ENCODE results near the gene KCNA2.

KCNA2 gene

GRCh38 chr1:110605901-110606656, at the start of gene KCNA2:
TSS of gene KCNA2 (minus strand) at chr1:110606358. CDS start at chr1:110604782, 1,576 bp downstream.
- peak; percentile 87 for DNase-seq

- no peak for DNase-seq
These were observed 44.5 kb upstream of the KCNA2 start for GRCh38 chr1:110650609-110651008.

GRCh38 chr1:110648417-110648816, 42.3 kb upstream of the KCNA2 start:
- no peak for DNase-seq

- no peak for DNase-seq
These were observed 41.2 kb upstream of the KCNA2 start for GRCh38 chr1:110647254-110647891.

GRCh38 chr1:110645821-110646735, 39.9 kb upstream of the KCNA2 start:
- no peak for DNase-seq

GRCh38 chr1:110645211-110645610, 39.1 kb upstream of the KCNA2 start:
- no peak for DNase-seq

- DNase-seq = no peak
These were observed 37.8 kb upstream of the KCNA2 start for GRCh38 chr1:110643879-110644472.

- DNase-seq = no peak
These were observed 33.7 kb upstream of the KCNA2 start for GRCh38 chr1:110639724-110640386.

- no peak for DNase-seq
These were observed 32.4 kb upstream of the KCNA2 start for GRCh38 chr1:110638556-110638955.

- no peak for DNase-seq
These were observed 31.9 kb upstream of the KCNA2 start for GRCh38 chr1:110638058-110638457.

- DNase-seq = no peak
These were observed 31.3 kb upstream of the KCNA2 start for GRCh38 chr1:110637475-110637874.

GRCh38 chr1:110636149-110636935, 30.2 kb upstream of the KCNA2 start:
- no peak for DNase-seq

- no peak for DNase-seq
These were observed 29.3 kb upstream of the KCNA2 start for GRCh38 chr1:110635434-110635833.

- no peak for DNase-seq
These were observed 28.5 kb upstream of the KCNA2 start for GRCh38 chr1:110634455-110635311.

GRCh38 chr1:110634086-110634454, 27.9 kb upstream of the KCNA2 start:
- DNase-seq = no peak

- no peak for DNase-seq
These were observed 27.5 kb upstream of the KCNA2 start for GRCh38 chr1:110633646-110634030.

- no peak for DNase-seq
These were observed 25.9 kb upstream of the KCNA2 start for GRCh38 chr1:110631836-110632620.

- peak; percentile 86 for DNase-seq
These were observed 24.9 kb upstream of the KCNA2 start for GRCh38 chr1:110630839-110631663.

Data from eye (tissue), 1 donor.